Breast epithelium (tissue), 4 donors: ENCODE data around the gene ADAMTS17. TPM values are rescaled to one million over a fixed set of nuclear protein-coding genes. Genes with fewer than 3 reads are reported as not detected.

Experiments
- DNase-seq, 2 donors: peaks; one replicate each; pipeline ENCODE4 v3.0.0-alpha.2; 2019; ENCODE audit warnings: low spot score in 2 of 2
- H3K27ac ChIP-seq, 2 donors: fragments of 200-600 bp; sonication (generic) in 1 of 2; one replicate each; pipeline ENCODE4 v1.5.1; 2016 to 2019; ENCODE audit warnings: mild to moderate bottlenecking in 1 of 2
- H3K27me3 ChIP-seq, 2 donors: fragments of 200-600 bp; sonication (generic) in 1 of 2; one replicate each; pipeline versions ENCODE4 v1.5.1 to v1.6.0; 2017 to 2019; ENCODE audit warnings: control low read depth in 1 of 2, mild to moderate bottlenecking in 1 of 2
- H3K36me3 ChIP-seq: fragments of 200-600 bp; one replicate; pipeline ENCODE4 v1.5.1; 2019
- H3K4me1 ChIP-seq, 2 donors: fragments of 200-600 bp; sonication (generic); one replicate each; pipeline ENCODE4 v1.5.1; 2016 to 2019; ENCODE audit warnings: control low read depth in 1 of 2
- H3K4me3 ChIP-seq, 3 donors: fragments of 200-600 bp; sonication (generic); 1 replicate in 2 of 3; 2 replicates in 1 of 3; pipeline ENCODE4 v1.5.1; 2016 to 2019; ENCODE audit warnings: mild to moderate bottlenecking in 3 of 3, moderate library complexity in 2 of 3
- H3K9me3 ChIP-seq, 2 donors: fragments of 200-600 bp; sonication (generic) in 1 of 2; one replicate each; pipeline ENCODE4 v1.5.1; 2016 to 2019; ENCODE audit warnings: control low read depth in 1 of 2
- POLR2A ChIP-seq: fragments of 450-650 bp; IDR thresholded peaks from one replicate; pipeline ENCODE4 v1.6.1; 2016; ENCODE audit warnings: antibody characterized with exemption, mild to moderate bottlenecking, moderate library complexity
- POLR2AphosphoS5 ChIP-seq, 3 donors: sonication (generic); formaldehyde crosslinking; IDR thresholded peaks; one replicate each; pipeline ENCODE4 v1.6.1; 2017; ENCODE audit warnings: antibody characterized with exemption in 3 of 3
- intact Hi-C: fragments of 100-400 bp; cut with DNase I; formaldehyde crosslinking; loops from one replicate; pipeline ENCODE4 v1.15.1; 2023; ENCODE audit warnings: low total_unique reads
- total RNA-seq, 3 donors: library from RNA; depleted of rRNA; stranded (reverse); fragments of >200 nt; gene quantifications; one replicate each; pipeline ENCODE4 v1.1.0, GENCODE V29; 2016
- TF ChIP-seq, protein P1 (sequence below), 3 donors: fragments of 450-650 bp; IDR thresholded peaks; one replicate each; pipeline ENCODE4 v1.5.1; 2016 to 2017; ENCODE audit warnings: antibody characterized with exemption in 3 of 3, mild to moderate bottlenecking in 3 of 3, moderate library complexity in 3 of 3

The ADAMTS17 gene
- total RNA-seq, 3 donors from 2014 or later, result 5.1 to 8.0 (median 5.9) TPM

DNA sequence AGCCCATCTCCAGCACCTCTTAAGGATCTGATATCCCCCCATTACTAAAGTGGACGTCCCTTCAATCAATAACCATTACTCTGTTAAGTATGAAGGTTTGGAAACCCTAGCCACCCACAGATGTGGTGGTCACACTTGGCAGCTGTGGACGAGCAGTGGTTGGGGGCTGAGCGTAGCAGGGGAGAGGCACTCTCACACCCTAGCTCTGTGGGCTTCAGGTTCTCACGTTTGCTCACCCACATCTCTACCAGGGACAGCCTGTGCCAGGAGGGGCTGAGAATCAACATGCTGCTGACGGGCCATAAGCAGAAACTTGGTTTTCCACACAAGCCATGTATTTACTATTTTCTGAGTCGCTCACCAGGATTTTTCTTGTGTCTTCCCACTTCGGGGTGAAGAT lies 287.2 kb downstream of the ADAMTS17 start:
- intact Hi-C loops, result loop anchor here (10.0 kb wide), 1 partner anchor 810 kb away; no protein-coding TSS in a partner anchor
- H3K9me3 ChIP-seq, result no peaks in the 10 kb centered on the region
- H3K27ac ChIP-seq, result no peak overlapping the region
- DNase-seq, result no peak
- no peak overlapping the region for H3K4me3 ChIP-seq
- H3K27me3 ChIP-seq, result no peaks in the 10 kb centered on the region
- no peaks in the 10 kb centered on the region for H3K4me1 ChIP-seq
- TF ChIP-seq, protein P1, sequence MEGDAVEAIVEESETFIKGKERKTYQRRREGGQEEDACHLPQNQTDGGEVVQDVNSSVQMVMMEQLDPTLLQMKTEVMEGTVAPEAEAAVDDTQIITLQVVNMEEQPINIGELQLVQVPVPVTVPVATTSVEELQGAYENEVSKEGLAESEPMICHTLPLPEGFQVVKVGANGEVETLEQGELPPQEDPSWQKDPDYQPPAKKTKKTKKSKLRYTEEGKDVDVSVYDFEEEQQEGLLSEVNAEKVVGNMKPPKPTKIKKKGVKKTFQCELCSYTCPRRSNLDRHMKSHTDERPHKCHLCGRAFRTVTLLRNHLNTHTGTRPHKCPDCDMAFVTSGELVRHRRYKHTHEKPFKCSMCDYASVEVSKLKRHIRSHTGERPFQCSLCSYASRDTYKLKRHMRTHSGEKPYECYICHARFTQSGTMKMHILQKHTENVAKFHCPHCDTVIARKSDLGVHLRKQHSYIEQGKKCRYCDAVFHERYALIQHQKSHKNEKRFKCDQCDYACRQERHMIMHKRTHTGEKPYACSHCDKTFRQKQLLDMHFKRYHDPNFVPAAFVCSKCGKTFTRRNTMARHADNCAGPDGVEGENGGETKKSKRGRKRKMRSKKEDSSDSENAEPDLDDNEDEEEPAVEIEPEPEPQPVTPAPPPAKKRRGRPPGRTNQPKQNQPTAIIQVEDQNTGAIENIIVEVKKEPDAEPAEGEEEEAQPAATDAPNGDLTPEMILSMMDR (IDR thresholded peaks at IDR 0.05), result no peak
- TF ChIP-seq POLR2AphosphoS5 (IDR thresholded peaks at IDR 0.05) (no peak), POLR2A (no peak)
- H3K36me3 ChIP-seq, result no peaks in the 10 kb centered on the region

DNA sequence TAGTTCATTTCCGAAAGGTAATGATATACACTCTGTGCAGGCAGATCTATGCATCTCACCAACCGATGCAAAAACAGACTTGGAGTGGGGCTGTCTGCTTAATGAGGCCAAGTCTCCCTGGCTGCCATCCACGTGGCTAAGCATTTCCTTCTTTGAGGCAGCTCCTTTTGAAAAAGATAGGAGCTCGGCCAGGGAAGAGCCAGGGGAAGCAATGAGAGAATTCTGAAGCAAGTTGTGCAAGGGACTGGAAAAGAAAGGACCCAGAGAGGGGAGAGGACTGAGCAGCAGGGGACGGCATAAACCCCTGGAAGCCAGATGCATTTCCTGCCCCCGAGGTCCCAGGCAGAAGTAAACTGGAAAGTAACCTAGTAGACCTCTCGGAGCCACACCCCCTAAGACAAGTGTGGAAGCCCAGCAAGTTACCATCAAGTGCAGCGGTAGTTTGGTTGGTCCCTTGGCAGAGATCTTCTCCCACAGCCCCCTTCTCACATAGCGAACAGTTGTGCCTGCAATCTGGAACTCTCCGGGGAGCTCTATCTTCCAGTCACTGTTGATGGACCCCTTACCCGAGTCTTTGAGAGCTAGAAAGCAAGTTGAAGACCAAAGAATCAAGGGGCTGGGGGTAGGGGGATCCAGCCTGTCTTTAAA lies 288.2 kb downstream of the ADAMTS17 start:
- TF ChIP-seq POLR2A (no peak), POLR2AphosphoS5 (IDR thresholded peaks at IDR 0.05) (no peak)
- TF ChIP-seq, protein P1 (IDR thresholded peaks at IDR 0.05), result no peak
- Histone ChIP-seq H3K27me3 (no peaks in the 10 kb centered on the region), H3K4me3 (no peak overlapping the region), H3K4me1 (no peaks in the 10 kb centered on the region), H3K36me3 (no peaks in the 10 kb centered on the region), H3K9me3 (no peaks in the 10 kb centered on the region), H3K27ac (no peak overlapping the region)
- intact Hi-C loops, result loop anchor here (10.0 kb wide), 1 partner anchor 811 kb away; no protein-coding TSS in a partner anchor
- DNase-seq, result no peak

DNA sequence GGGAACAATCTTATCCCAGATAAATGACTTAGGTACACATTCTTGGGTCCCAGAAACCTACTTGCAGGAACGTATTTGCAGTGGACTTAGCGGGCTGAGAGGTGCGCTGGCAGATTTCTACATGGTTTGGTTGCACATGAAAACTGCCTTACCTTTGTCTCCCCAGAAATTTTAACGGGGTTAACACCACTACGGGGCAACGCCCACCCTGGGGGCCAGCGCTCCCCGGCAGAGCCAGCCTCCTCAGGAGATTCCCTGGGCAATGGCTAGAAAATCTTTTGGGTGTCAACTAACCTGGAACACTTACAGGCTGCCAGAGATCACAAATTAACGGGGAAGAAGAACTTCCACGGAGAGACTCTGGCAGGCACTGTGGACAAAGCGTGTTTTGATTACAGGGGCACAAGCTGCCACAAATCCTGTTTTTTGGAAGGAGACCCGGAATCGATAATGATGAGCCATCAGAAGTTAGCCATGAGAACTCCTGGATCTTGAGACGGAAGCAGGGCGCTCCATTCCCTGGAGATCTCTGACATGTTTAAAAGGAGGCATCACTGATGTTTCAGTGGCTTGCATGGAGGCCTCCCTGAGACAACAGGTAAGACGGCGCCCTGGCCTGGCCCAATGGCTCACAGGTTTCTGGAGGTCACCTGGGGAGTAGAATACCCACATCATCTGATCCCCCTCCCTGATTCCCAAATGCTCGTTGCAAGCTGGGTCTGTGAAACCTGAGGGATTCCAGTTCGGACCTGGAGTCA lies 288.9 kb downstream of the ADAMTS17 start:
- no peaks in the 10 kb centered on the region for H3K4me1 ChIP-seq
- H3K27me3 ChIP-seq, result no peaks in the 10 kb centered on the region
- TF ChIP-seq, protein P1 (IDR thresholded peaks at IDR 0.05), result no peak
- TF ChIP-seq POLR2AphosphoS5 (IDR thresholded peaks at IDR 0.05) (no peak), POLR2A (no peak)
- no peak overlapping the region for H3K4me3 ChIP-seq
- intact Hi-C loops, result loop anchor here (10.0 kb wide), 1 partner anchor 812 kb away; no protein-coding TSS in a partner anchor
- H3K9me3 ChIP-seq, result no peaks in the 10 kb centered on the region
- no peak overlapping the region for H3K27ac ChIP-seq
- H3K36me3 ChIP-seq, result no peaks in the 10 kb centered on the region
- no peak for DNase-seq

DNA sequence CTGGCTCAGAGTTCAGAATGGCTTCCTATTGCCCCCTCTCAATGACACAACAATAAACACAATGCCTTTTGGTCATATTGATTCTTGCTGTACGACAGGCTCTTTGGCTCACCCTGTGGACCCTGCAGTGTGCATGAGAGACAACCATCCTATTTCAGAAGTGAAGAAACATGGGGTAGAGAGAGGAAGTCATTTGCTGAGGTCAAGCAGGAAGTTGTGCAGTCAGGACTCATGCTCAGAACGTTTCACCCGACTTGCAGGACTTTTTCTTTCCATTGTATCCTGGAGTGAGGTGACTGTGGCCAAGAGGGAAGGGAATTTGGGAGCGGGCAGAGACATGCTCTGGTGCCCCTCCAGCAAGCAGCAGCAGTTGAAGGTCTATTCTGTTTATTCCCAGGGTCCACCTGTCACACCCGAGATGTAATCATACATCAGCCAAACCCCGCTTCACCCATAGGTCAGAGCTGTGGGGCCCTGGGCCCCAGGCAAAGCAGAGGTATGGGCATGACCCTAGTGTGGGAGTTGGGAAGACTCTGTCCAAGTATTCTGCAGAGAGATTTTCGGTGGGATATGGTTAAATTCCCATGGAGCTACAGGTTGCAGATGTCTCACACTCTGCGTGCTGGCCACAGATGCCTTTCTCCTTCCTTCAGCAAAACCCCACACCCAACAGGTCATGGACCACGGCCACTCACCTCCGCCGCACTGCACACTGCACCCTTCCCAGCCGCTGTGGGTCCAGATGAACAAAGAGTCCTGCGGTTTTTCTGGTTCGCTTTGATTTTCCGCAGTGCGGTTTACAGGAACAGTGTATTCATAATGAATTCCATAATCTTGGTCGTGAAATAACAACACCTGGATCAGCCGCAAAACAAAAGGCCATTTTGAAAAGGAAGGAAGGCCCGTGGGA lies 290.6 kb downstream of the ADAMTS17 start:
- no peaks in the 10 kb centered on the region for H3K27me3 ChIP-seq
- H3K9me3 ChIP-seq, result no peaks in the 10 kb centered on the region
- no peak overlapping the region for H3K27ac ChIP-seq
- no peak for DNase-seq
- no peaks in the 10 kb centered on the region for H3K4me1 ChIP-seq
- intact Hi-C loops, result loop anchor here (10.0 kb wide), 1 partner anchor 814 kb away; no protein-coding TSS in a partner anchor
- H3K4me3 ChIP-seq, result no peak overlapping the region
- no peaks in the 10 kb centered on the region for H3K36me3 ChIP-seq
- TF ChIP-seq POLR2A (no peak), POLR2AphosphoS5 (IDR thresholded peaks at IDR 0.05) (no peak)
- TF ChIP-seq, protein P1 (IDR thresholded peaks at IDR 0.05), result no peak
